ENCODE measurements around the gene UNC5C. TPM values are rescaled to one million over a fixed set of nuclear protein-coding genes. Genes with fewer than 3 reads are reported as not detected.

Gene UNC5C
- total RNA-seq, 1 experiment from 2014 or later: 8.2 TPM

GRCh38 chr4:95231681-95232080 lies 317.1 kb downstream of the UNC5C start:
- Histone ChIP-seq H3K9me3 (ENCODE audit: control insufficient read depth, insufficient read depth, low read depth, low read length) (no peaks in the 10 kb centered on the region), H3K4me3 (ENCODE audit: low read depth in 2 of 2, low read length in 2 of 2) (no peak overlapping the region), H3K36me3 (ENCODE audit: control insufficient read depth, insufficient read depth, low read length) (no peaks in the 10 kb centered on the region), H3K4me1 (ENCODE audit: control insufficient read depth, insufficient read depth, low read length) (no peaks in the 10 kb centered on the region), H3K27me3 (ENCODE audit: control insufficient read depth, insufficient read depth, low read length) (no peaks in the 10 kb centered on the region), H3K27ac (ENCODE audit: low read length) (no peak overlapping the region)
- BruUV-seq (replicated peaks): no TSS peak
- in situ Hi-C loops (cut with HindIII; ENCODE audit: low pct_unique_long_range_greater_than_20kb, low sequenced_read_pairs): no loop called here
- intact Hi-C loops (cut with micrococcal nuclease; ENCODE audit: unreplicated experiment): no loop called here
- no peak for ATAC-seq
- no peak for DNase-seq (ENCODE audit: low read depth, low spot score)
- POLR2A ChIA-PET: no interaction called here
- CTCF ChIA-PET: no interaction called here
- TF ChIP-seq POLR2AphosphoS5 (IDR thresholded peaks at IDR 0.05; ENCODE audit: low read depth, low read length) (no peak), CTCF (IDR thresholded peaks at IDR 0.05) (no peak), TCF7L2 (IDR thresholded peaks at IDR 0.05; ENCODE audit: low read depth, low read length) (no peak), REST (IDR thresholded peaks at IDR 0.05; ENCODE audit: insufficient read depth in 1 of 2, low read depth in 2 of 2, low read length in 1 of 2) (no peak), SIN3A (IDR thresholded peaks at IDR 0.05; ENCODE audit: borderline replicate concordance, insufficient read depth, low read depth, low read length) (no peak)

GRCh38 chr4:95225849-95226248 lies 322.9 kb downstream of the UNC5C start:
- intact Hi-C loops (cut with micrococcal nuclease; ENCODE audit: unreplicated experiment) (no loop called here), in situ Hi-C loops (cut with HindIII; ENCODE audit: low pct_unique_long_range_greater_than_20kb, low sequenced_read_pairs) (no loop called here)
- Histone ChIP-seq H3K27me3 (ENCODE audit: control insufficient read depth, insufficient read depth, low read length) (no peaks in the 10 kb centered on the region), H3K4me3 (ENCODE audit: low read depth in 2 of 2, low read length in 2 of 2) (no peak overlapping the region), H3K27ac (ENCODE audit: low read length) (no peak overlapping the region), H3K9me3 (ENCODE audit: control insufficient read depth, insufficient read depth, low read depth, low read length) (no peaks in the 10 kb centered on the region), H3K4me1 (ENCODE audit: control insufficient read depth, insufficient read depth, low read length) (no peaks in the 10 kb centered on the region), H3K36me3 (ENCODE audit: control insufficient read depth, insufficient read depth, low read length) (no peaks in the 10 kb centered on the region)
- ChIA-PET POLR2A (no interaction called here), CTCF (no interaction called here)
- ATAC-seq (no peak), DNase-seq (ENCODE audit: low read depth, low spot score) (no peak)
- no peak for TF ChIP-seq TCF7L2 (IDR thresholded peaks at IDR 0.05; ENCODE audit: low read depth, low read length)
- no peak for TF ChIP-seq CTCF (IDR thresholded peaks at IDR 0.05)
- TF ChIP-seq REST (IDR thresholded peaks at IDR 0.05; ENCODE audit: insufficient read depth in 1 of 2, low read depth in 2 of 2, low read length in 1 of 2): no peak
- TF ChIP-seq POLR2AphosphoS5 (IDR thresholded peaks at IDR 0.05; ENCODE audit: low read depth, low read length): no peak
- no peak for TF ChIP-seq SIN3A (IDR thresholded peaks at IDR 0.05; ENCODE audit: borderline replicate concordance, insufficient read depth, low read depth, low read length)
- BruUV-seq (replicated peaks): no TSS peak

Data from Panc1 (cell line).